D721Med (cell line): ENCODE measurements around the gene RUNDC3A.

Experiments
- DNase-seq: peaks from one replicate; pipeline ENCODE4 v3.0.0; 2011; ENCODE audit warnings: low spot score; ENCODE audit not compliant: insufficient read length
- FAIRE-seq: peaks from 2 replicates; lab custom pipeline; 2011; peaks lifted over from hg19 to GRCh38; lab: Jason Lieb, UNC
- CTCF ChIP-seq: IDR thresholded peaks from 2 replicates; pipeline ENCODE4 v1.5.1; 2012; ENCODE audit warnings: mild to moderate bottlenecking, control low read depth; ENCODE audit not compliant: insufficient read depth; ENCODE audit errors: missing control alignments

Gene RUNDC3A

GRCh38 chr17:44352828-44353671 is 44.6 kb downstream of the RUNDC3A start:
- no peak for TF ChIP-seq CTCF
- DNase-seq = no peak
- no peak for FAIRE-seq

GRCh38 chr17:44353672-44354331 is 45.4 kb downstream of the RUNDC3A start:
- no peak for TF ChIP-seq CTCF
- DNase-seq (no peak), FAIRE-seq (no peak)

DNA sequence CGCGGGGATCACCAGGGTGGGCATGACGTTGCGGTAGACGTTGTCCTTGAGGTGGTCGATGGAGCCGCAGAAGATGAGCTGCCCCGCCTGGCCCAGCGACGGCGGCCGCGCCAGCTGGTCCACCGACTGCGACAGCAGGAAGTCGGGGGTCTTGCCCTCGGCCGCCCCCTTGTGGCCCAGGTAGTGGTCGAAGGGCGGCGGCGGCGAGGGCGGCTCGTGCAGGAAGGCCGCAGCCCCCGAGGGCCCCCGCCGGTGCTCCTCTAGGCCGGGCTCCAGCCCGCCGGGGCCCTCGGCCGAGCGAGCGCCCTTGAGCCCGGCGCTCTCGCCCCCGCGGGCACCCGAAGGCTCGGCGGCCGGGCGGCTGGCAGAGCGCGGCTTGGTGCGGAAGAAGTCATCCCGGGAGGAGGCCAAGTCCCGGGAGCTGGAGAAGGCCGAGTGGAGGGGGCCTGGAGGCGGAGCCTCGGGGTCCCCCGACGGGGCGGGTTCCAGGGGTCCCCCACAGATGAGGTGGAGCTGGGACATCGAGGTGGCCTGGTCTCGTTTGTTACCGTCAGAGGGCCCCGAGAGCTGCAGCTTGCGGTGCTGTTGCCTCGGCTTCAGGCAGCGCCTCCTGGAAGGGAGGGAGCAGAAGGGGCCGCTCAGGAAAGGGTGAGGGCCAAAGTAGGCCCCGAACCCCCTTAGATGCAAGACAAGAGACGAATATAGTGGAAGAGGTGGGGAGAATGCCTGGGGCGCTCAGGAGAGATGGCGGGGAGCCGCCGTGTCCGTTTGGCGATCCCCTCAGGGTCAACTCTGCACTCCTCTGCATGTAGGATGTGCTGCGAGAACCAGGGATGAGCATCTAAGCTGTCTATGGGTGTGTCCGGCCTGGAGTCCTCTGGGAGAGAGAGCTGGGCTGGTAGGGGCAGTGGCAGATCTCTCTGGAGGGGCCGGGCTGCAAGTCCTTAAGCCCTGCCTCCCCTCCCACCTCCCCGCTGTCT is 46.5 kb downstream of the RUNDC3A start:
- FAIRE-seq (no peak), DNase-seq (no peak)
- no peak for TF ChIP-seq CTCF

GRCh38 chr17:44355642-44356099 is 47.3 kb downstream of the RUNDC3A start:
- no peak for TF ChIP-seq CTCF
- FAIRE-seq (no peak), DNase-seq (no peak)

GRCh38 chr17:44356241-44356640 is 47.8 kb downstream of the RUNDC3A start:
- TF ChIP-seq CTCF = no peak
- DNase-seq (no peak), FAIRE-seq (no peak)

- no peak for FAIRE-seq
- DNase-seq = no peak
- TF ChIP-seq CTCF = no peak
Observed at GRCh38 chr17:44358066-44358465, 49.7 kb downstream of the RUNDC3A start.
